SK-N-SH (cell line): ENCODE measurements around the gene CENPP. TPM values are rescaled to one million over a fixed set of nuclear protein-coding genes. Genes with fewer than 3 reads are reported as not detected.

ENCODE experiments used
- CTCF ChIA-PET: fragments of 300-600, 350-600 bp; formaldehyde crosslinking; extraction: SDS; loops from one replicate; lab custom pipeline; 2021; lab: Yijun Ruan, JAX
- POLR2A ChIA-PET: fragments of 350-600 bp; sonication (Branson Sonifier 250); formaldehyde crosslinking; extraction: SDS; loops from one replicate; lab custom pipeline; 2020; ENCODE audit warnings: antibody characterized with exemption, inconsistent platforms; lab: Yijun Ruan, JAX
- DNase-seq: peaks from one replicate; pipeline ENCODE4 v3.0.0; 2012
- H2AFZ ChIP-seq: fragments of 200-600 bp; sonication (generic); 2 replicates; pipeline ENCODE4 v1.8.1; 2016; ENCODE audit warnings: antibody characterized with exemption, mild to moderate bottlenecking, low read depth
- H3F3A ChIP-seq: fragments of 200-600 bp; sonication (generic); replicated peaks from 2 replicates; pipeline ENCODE3; 2016; ENCODE audit warnings: antibody characterized with exemption, mild to moderate bottlenecking; ENCODE audit not compliant: insufficient read depth
- H3K27ac ChIP-seq, 2 experiments: fragments of 200-500 bp in 1 of 2; fragments of 200-600 bp in 1 of 2; sonication (Bioruptor generic) in 1 of 2; sonication (generic), shearing (Covaris generic) in 1 of 2; 2 replicates each; pipeline versions ENCODE4 v1.5.1 to v1.6.1; 2014 to 2016; ENCODE audit warnings: low read depth in 2 of 2, inconsistent platforms in 1 of 2, low read length in 1 of 2, mild to moderate bottlenecking in 1 of 2, mixed read lengths in 1 of 2
- H3K27me3 ChIP-seq: fragments of 200-600 bp; sonication (generic), shearing (Covaris generic); 2 replicates; pipeline ENCODE4 v1.6.1; 2016; ENCODE audit warnings: mixed run types; ENCODE audit not compliant: insufficient read depth
- H3K36me3 ChIP-seq, 2 experiments: fragments of 200-500 bp in 1 of 2; fragments of 200-600 bp in 1 of 2; sonication (Bioruptor generic) in 1 of 2; sonication (generic) in 1 of 2; replicated peaks in 1 of 2; 2 replicates each; pipeline versions ENCODE3 to v1.5.1; 2014 to 2016; ENCODE audit warnings: low read length in 1 of 2, mild to moderate bottlenecking in 1 of 2; ENCODE audit not compliant: insufficient read depth in 2 of 2, control insufficient read depth in 1 of 2
- H3K4me1 ChIP-seq, 2 experiments: fragments of 200-500 bp in 1 of 2; fragments of 200-600 bp in 1 of 2; sonication (Bioruptor generic) in 1 of 2; sonication (generic), shearing (Covaris generic) in 1 of 2; 2 replicates each; pipeline versions ENCODE4 v1.5.1 to v1.6.1; 2014 to 2016; ENCODE audit warnings: low read depth in 1 of 2, low read length in 1 of 2, mixed run types in 1 of 2; ENCODE audit not compliant: insufficient read depth in 2 of 2, control insufficient read depth in 1 of 2
- H3K4me2 ChIP-seq: fragments of 200-600 bp; sonication (generic), shearing (Covaris generic); 2 replicates; pipeline ENCODE4 v1.6.1; 2017; ENCODE audit warnings: mixed run types
- H3K4me3 ChIP-seq, 2 experiments: fragments of 200-500 bp in 1 of 2; fragments of 200-600 bp in 1 of 2; sonication (Bioruptor generic) in 1 of 2; sonication (generic), shearing (Covaris generic) in 1 of 2; 2 replicates each; pipeline versions ENCODE4 v1.5.1 to v1.8.1; 2014 to 2016; ENCODE audit warnings: low read depth in 2 of 2, inconsistent platforms in 1 of 2, low read length in 1 of 2, mild to moderate bottlenecking in 1 of 2, mixed read lengths in 1 of 2, moderate library complexity in 1 of 2
- H3K79me2 ChIP-seq: fragments of 200-600 bp; sonication (generic); 2 replicates; pipeline ENCODE4 v1.8.1; 2017; ENCODE audit warnings: mild to moderate bottlenecking; ENCODE audit not compliant: insufficient read depth
- H3K9ac ChIP-seq: fragments of 200-600 bp; sonication (generic); 2 replicates; pipeline ENCODE4 v1.6.1; 2017; ENCODE audit warnings: mixed run types
- H3K9me2 ChIP-seq: fragments of 200-600 bp; sonication (generic); 2 replicates; pipeline ENCODE4 v1.6.1; 2017; ENCODE audit warnings: mixed run types
- H3K9me3 ChIP-seq: fragments of 200-600 bp; sonication (generic); 2 replicates; pipeline ENCODE4 v1.6.1; 2017; ENCODE audit warnings: mixed run types, mild to moderate bottlenecking, moderate library complexity
- H4K20me1 ChIP-seq: fragments of 200-600 bp; sonication (generic); 2 replicates; pipeline ENCODE4 v1.6.1; 2017; ENCODE audit warnings: mild to moderate bottlenecking, mixed run types; ENCODE audit not compliant: insufficient read depth
- ELF1 ChIP-seq: IDR thresholded peaks from 2 replicates; pipeline ENCODE4 v1.4.0; 2012
- EZH2phosphoT487 ChIP-seq: fragments of 200-600 bp; sonication (generic); IDR thresholded peaks from 2 replicates; pipeline ENCODE4 v1.6.1; 2017; ENCODE audit warnings: low read depth, mixed run types, mild to moderate bottlenecking, antibody characterized with exemption, moderate library complexity, borderline replicate concordance
- FOSL2 ChIP-seq: IDR thresholded peaks from 2 replicates; pipeline ENCODE4 v1.4.0; 2012; ENCODE audit warnings: low read depth, mild to moderate bottlenecking, moderate library complexity, borderline replicate concordance
- FOXM1 ChIP-seq: IDR thresholded peaks from 2 replicates; pipeline ENCODE4 v1.4.0; 2012; ENCODE audit warnings: low read depth, mild to moderate bottlenecking
- IRF3 ChIP-seq: fragments of 150-350 bp; IDR thresholded peaks from 2 replicates; pipeline ENCODE4 v1.6.1; 2016; ENCODE audit warnings: mild to moderate bottlenecking, low read depth, low read length
- JUND ChIP-seq: IDR thresholded peaks from 2 replicates; pipeline ENCODE4 v1.4.0; 2012
- MAX ChIP-seq: IDR thresholded peaks from 2 replicates; pipeline ENCODE4 v1.4.0; 2012; ENCODE audit warnings: low read depth
- NRF1 ChIP-seq: IDR thresholded peaks from 2 replicates; pipeline ENCODE4 v1.6.1; 2012; ENCODE audit warnings: low read depth, mild to moderate bottlenecking, low read length
- PBX3 ChIP-seq: IDR thresholded peaks from 2 replicates; pipeline ENCODE4; 2012
- POLR2AphosphoS5 ChIP-seq: IDR thresholded peaks from 2 replicates; pipeline ENCODE4 v1.6.1; 2012; ENCODE audit warnings: low read depth, low read length
- REST ChIP-seq: IDR thresholded peaks from 2 replicates; pipeline ENCODE4 v1.6.1; 2012; ENCODE audit warnings: mild to moderate bottlenecking, low read depth, low read length, moderate library complexity
- RXRA ChIP-seq: IDR thresholded peaks from 2 replicates; pipeline ENCODE4 v1.4.0; 2012; ENCODE audit warnings: low read depth, mild to moderate bottlenecking, borderline replicate concordance
- SIN3A ChIP-seq: IDR thresholded peaks from 2 replicates; pipeline ENCODE4 v1.6.1; 2012; ENCODE audit warnings: low read depth, mild to moderate bottlenecking, low read length, moderate library complexity, borderline replicate concordance
- SMC3 ChIP-seq: IDR thresholded peaks from 2 replicates; pipeline ENCODE4 v1.6.1; 2012; ENCODE audit warnings: low read depth, low read length, improper control_type of control experiment
- USF1 ChIP-seq: IDR thresholded peaks from 2 replicates; pipeline ENCODE4 v1.4.0; 2012; ENCODE audit warnings: low read depth, borderline replicate concordance
- USF2 ChIP-seq: fragments of 150-350 bp; IDR thresholded peaks from 2 replicates; pipeline ENCODE4 v1.6.1; 2017; ENCODE audit warnings: antibody characterized with exemption, low read length, low read depth, borderline replicate concordance
- ZBTB33 ChIP-seq: IDR thresholded peaks from 2 replicates; pipeline ENCODE4 v1.4.0; 2012; ENCODE audit warnings: low read depth, borderline replicate concordance
- WGBS: methylation state at CpG from one replicate; pipeline ENCODE4 v1.1.6; 2017; ENCODE audit warnings: low lambda C conversion rate; 5-methylcytosine and 5-hydroxymethylcytosine counted together
- polyA plus RNA-seq, 3 experiments: library from polyadenylated mRNA; depleted of rRNA; stranded (reverse); fragments of >200 nt; gene quantifications; 2 replicates each; pipeline ENCODE4 v1.2.3, GENCODE V29; 2012

Gene CENPP
- polyA plus RNA-seq, 1 of the 3 experiments (the other 2 are of a cell fraction) = 1.3 TPM

GRCh38 chr9:92518199-92518598, 192.4 kb downstream of the CENPP start:
- Histone ChIP-seq H3K4me1 (peaks cover 0 to 7% of the 10 kb centered on the region in 2 experiments; a peak in 1 of 4 replicates), H4K20me1 (no peaks in the 10 kb centered on the region), H2AFZ (no peak overlapping the region), H3K27me3 (no peaks in the 10 kb centered on the region), H3K4me3 (no peak overlapping the region), H3K9me2 (no peaks in the 10 kb centered on the region), H3F3A (no peaks in the 10 kb centered on the region), H3K79me2 (no peaks in the 10 kb centered on the region), H3K27ac (no peak overlapping the region), H3K9ac (no peak overlapping the region), H3K4me2 (no peak overlapping the region), H3K36me3 (no peaks in the 10 kb centered on the region), H3K9me3 (no peaks in the 10 kb centered on the region)
- TF ChIP-seq FOXM1 (no peak), RXRA (no peak), POLR2AphosphoS5 (no peak), ZBTB33 (no peak), MAX (no peak), PBX3 (no peak), USF1 (no peak), SIN3A (no peak), FOSL2 (no peak), ELF1 (no peak), SMC3 (no peak), EZH2phosphoT487 (no peak), USF2 (no peak), JUND (no peak), IRF3 (no peak), NRF1 (no peak), REST (no peak)
- no peak for DNase-seq
- 96% methylated on average over 4 of the region's 4 CpGs for WGBS
- ChIA-PET POLR2A (no interaction called here), CTCF (interaction anchor here (1.0 to 1.7 kb wide), 4 partner anchors 15 to 90 kb away, joined by 3 to 4 read pairs (median 4); no protein-coding TSS in a partner anchor)
